Fibroblast of lung (primary cell): ENCODE data around the gene CTNNBIP1.

ENCODE experiments used
- CTCF ChIP-seq, 2 donors: IDR thresholded peaks in 1 of 2; conservative IDR thresholded peaks in 1 of 2; 1 replicate in 1 of 2; 2 replicates in 1 of 2; pipeline ENCODE4 v1.5.1; 2011 to 2012; ENCODE audit warnings: low read length in 2 of 2, control low read depth in 1 of 2, inconsistent platforms in 1 of 2, low read depth in 1 of 2, mild to moderate bottlenecking in 1 of 2
- EZH2 ChIP-seq: IDR thresholded peaks from 2 replicates; pipeline ENCODE4 v1.5.1; 2012; ENCODE audit warnings: low read length, control low read depth, mild to moderate bottlenecking; ENCODE audit errors: missing control alignments

GRCh38 chr1:9942939-9943788 is 33.1 kb upstream of the CTNNBIP1 start, which contains the start of the genes LZIC and NMNAT1:
- TF ChIP-seq CTCF (conservative IDR thresholded peaks at IDR 0.05 in 1 of 2, IDR thresholded peaks at IDR 0.05 in 1 of 2; ENCODE audit: low read depth in 1 of 2, low read length in 2 of 2): no peak
- no peak for TF ChIP-seq EZH2
